Common myeloid progenitor, CD34-positive (primary cell): ENCODE measurements around the gene GNAI1.

ENCODE experiments used
- CTCF ChIA-PET: fragments of 350-600 bp; sonication (Branson Sonifier 250); formaldehyde crosslinking; loops from one replicate; lab custom pipeline; 2021; ENCODE audit warnings: antibody characterized with exemption; lab: Charles Lee
- POLR2A ChIA-PET: fragments of 350-600 bp; sonication (Branson Sonifier 250); formaldehyde crosslinking; loops from one replicate; lab custom pipeline; 2021; ENCODE audit warnings: antibody characterized with exemption; lab: Charles Lee
- DNase-seq, 3 donors: peaks; one replicate each; pipeline versions ENCODE4 v3.0.0 to v3.0.0-alpha.2; 2013
- H3K27ac ChIP-seq, 2 experiments: 1 replicate in 1 of 2; 2 replicates in 1 of 2; pipeline ENCODE4 v1.7.0; 2013; ENCODE audit warnings: inconsistent platforms in 2 of 2, low read length in 2 of 2, mild to moderate bottlenecking in 2 of 2, low read depth in 1 of 2, moderate library complexity in 1 of 2; ENCODE audit not compliant: severe bottlenecking in 2 of 2, insufficient read depth in 1 of 2, poor library complexity in 1 of 2
- H3K27me3 ChIP-seq, 5 experiments: replicated peaks in 2 of 5; 1 replicate in 3 of 5; 2 replicates in 2 of 5; pipeline versions ENCODE4 v1.6.1 to v1.7.0; 2013; ENCODE audit warnings: low read length in 4 of 5, mild to moderate bottlenecking in 2 of 5, moderate library complexity in 2 of 5, inconsistent platforms in 1 of 5; ENCODE audit not compliant: insufficient read depth in 5 of 5, control insufficient read depth in 4 of 5
- H3K36me3 ChIP-seq, 4 experiments: 1 replicate in 2 of 4; 2 replicates in 2 of 4; pipeline versions ENCODE4 v1.6.1 to v1.7.0; 2013; ENCODE audit warnings: low read length in 3 of 4, control low read depth in 1 of 4, mild to moderate bottlenecking in 1 of 4; ENCODE audit not compliant: control insufficient read depth in 4 of 4, insufficient read depth in 4 of 4
- H3K4me1 ChIP-seq, 4 experiments: 1 replicate in 3 of 4; 2 replicates in 1 of 4; pipeline versions ENCODE4 v1.6.1 to v1.7.1; 2013; ENCODE audit warnings: low read length in 3 of 4, mild to moderate bottlenecking in 3 of 4, control low read depth in 1 of 4, inconsistent platforms in 1 of 4, moderate library complexity in 1 of 4; ENCODE audit not compliant: control insufficient read depth in 4 of 4, insufficient read depth in 4 of 4; ENCODE audit errors: control extremely low read depth in 1 of 4
- H3K4me3 ChIP-seq, 7 experiments: 1 replicate in 4 of 7; 2 replicates in 3 of 7; pipeline versions ENCODE4 v1.5.1 to v1.7.0; 2013; ENCODE audit warnings: mild to moderate bottlenecking in 7 of 7, low read length in 6 of 7, moderate library complexity in 6 of 7, inconsistent platforms in 2 of 7, low read depth in 2 of 7, control low read depth in 1 of 7; ENCODE audit not compliant: insufficient read depth in 4 of 7, control insufficient read depth in 1 of 7; ENCODE audit errors: extremely low read depth in 1 of 7
- H3K9me3 ChIP-seq, 5 experiments: 1 replicate in 4 of 5; 2 replicates in 1 of 5; pipeline versions ENCODE4 v1.6.1 to v1.7.1; 2013; ENCODE audit warnings: low read length in 4 of 5, mild to moderate bottlenecking in 2 of 5, inconsistent platforms in 1 of 5, low read depth in 1 of 5, moderate library complexity in 1 of 5; ENCODE audit not compliant: control insufficient read depth in 4 of 5, insufficient read depth in 2 of 5; ENCODE audit errors: control extremely low read depth in 1 of 5
- WGBS: methylation state at CpG from one replicate; pipeline ENCODE4 v1.1.5; 2013; ENCODE audit not compliant: insufficient coverage; 5-methylcytosine and 5-hydroxymethylcytosine counted together

Gene GNAI1

GRCh38 chr7:80213814-80214213 is 79.2 kb downstream of the GNAI1 start:
- Histone ChIP-seq H3K36me3 (peaks cover 13 to 53% (median 42%) of the 10 kb centered on the region in 4 experiments), H3K4me1 (no peaks in the 10 kb centered on the region), H3K9me3 (no peaks in the 10 kb centered on the region), H3K27me3 (no peaks in the 10 kb centered on the region), H3K27ac (no peak overlapping the region), H3K4me3 (no peak overlapping the region)
- no peak for DNase-seq
- POLR2A ChIA-PET: no interaction called here
- CTCF ChIA-PET: interaction anchor here (0.8 to 1.2 kb wide), 3 partner anchors 8 to 79 kb away, joined by 3 to 4 read pairs (median 3); partner anchors contain the start of gene GNAI1
- WGBS: 80% methylated on average over 2 of the region's 4 CpGs

- H3K36me3 ChIP-seq: peaks cover 13 to 61% (median 42%) of the 10 kb centered on the region in 4 experiments
- ChIA-PET CTCF (interaction anchor here (1.1 to 1.6 kb wide), 3 partner anchors 17 to 177 kb away, joined by 3 to 6 read pairs (median 4); no protein-coding TSS in a partner anchor), POLR2A (no interaction called here)
Measured at GRCh38 chr7:80215734-80216133, 81.1 kb downstream of the GNAI1 start.

GRCh38 chr7:80216996-80217842 is 82.6 kb downstream of the GNAI1 start:
- H3K4me1 ChIP-seq: no peaks in the 10 kb centered on the region
- no peaks in the 10 kb centered on the region for H3K9me3 ChIP-seq
- ChIA-PET POLR2A (no interaction called here), CTCF (interaction anchor here (1.4 kb wide), 1 partner anchor 17 kb away, joined by 3 read pairs; no protein-coding TSS in a partner anchor)
- 100% methylated on average over 1 of the region's 2 CpGs for WGBS
- peaks cover 10 to 52% (median 34%) of the 10 kb centered on the region in 4 experiments for H3K36me3 ChIP-seq
- DNase-seq: no peak
- no peak overlapping the region for H3K4me3 ChIP-seq
- H3K27ac ChIP-seq: no peak overlapping the region
- no peaks in the 10 kb centered on the region for H3K27me3 ChIP-seq

More at GRCh38 chr7:80215734-80216133, 81.1 kb downstream of the GNAI1 start:
- no peaks in the 10 kb centered on the region for H3K4me1 ChIP-seq
- no peak overlapping the region for H3K4me3 ChIP-seq
- 44% methylated on average over 3 of the region's 3 CpGs for WGBS
- no peaks in the 10 kb centered on the region for H3K27me3 ChIP-seq
- H3K9me3 ChIP-seq: no peaks in the 10 kb centered on the region
- no peak overlapping the region for H3K27ac ChIP-seq
- DNase-seq: peak in 2 of 3 donors; percentile 17 to 24

- Histone ChIP-seq H3K36me3 (peaks cover 9 to 38% (median 21%) of the 10 kb centered on the region in 4 experiments), H3K27ac (no peak overlapping the region), H3K4me1 (no peaks in the 10 kb centered on the region), H3K9me3 (no peaks in the 10 kb centered on the region), H3K27me3 (no peaks in the 10 kb centered on the region), H3K4me3 (no peak overlapping the region)
- POLR2A ChIA-PET: interaction anchor here (0.6 kb wide), 2 partner anchors 113 to 133 kb away, joined by 3 read pairs; no protein-coding TSS in a partner anchor
- DNase-seq: no peak
- no CpG with 5 or more reads among the region's 3 CpGs for WGBS
- CTCF ChIA-PET: interaction anchor here (0.8 to 1.0 kb wide), 2 partner anchors 10 to 31 kb away, joined by 3 read pairs; no protein-coding TSS in a partner anchor
Measured at GRCh38 chr7:80218723-80219122, 84.1 kb downstream of the GNAI1 start.

- no peak overlapping the region for H3K4me3 ChIP-seq
- no peaks in the 10 kb centered on the region for H3K4me1 ChIP-seq
- H3K36me3 ChIP-seq: peaks cover 1 to 25% (median 14%) of the 10 kb centered on the region in 4 experiments
- ChIA-PET POLR2A (no interaction called here), CTCF (interaction anchor here (1.1 kb wide), 1 partner anchor 78 kb away, joined by 3 read pairs; no protein-coding TSS in a partner anchor)
- no peaks in the 10 kb centered on the region for H3K9me3 ChIP-seq
- DNase-seq: no peak
- H3K27me3 ChIP-seq: no peaks in the 10 kb centered on the region
- H3K27ac ChIP-seq: no peak overlapping the region
- 100% methylated on average over 5 of the region's 6 CpGs for WGBS
Measured at GRCh38 chr7:80220022-80220634, 85.5 kb downstream of the GNAI1 start.

GRCh38 chr7:80224415-80224814 is 89.8 kb downstream of the GNAI1 start:
- WGBS: no CpG with 5 or more reads among the region's 1 CpG
- Histone ChIP-seq H3K27me3 (no peaks in the 10 kb centered on the region), H3K4me1 (no peaks in the 10 kb centered on the region), H3K36me3 (peaks cover 0 to 10% (median 3%) of the 10 kb centered on the region in 4 experiments), H3K9me3 (no peaks in the 10 kb centered on the region), H3K27ac (no peak overlapping the region), H3K4me3 (no peak overlapping the region)
- CTCF ChIA-PET: interaction anchor here (0.7 to 1.4 kb wide), 3 partner anchors 9 to 21 kb away, joined by 3 to 4 read pairs (median 3); no protein-coding TSS in a partner anchor
- POLR2A ChIA-PET: no interaction called here
- no peak for DNase-seq
